ENCODE results near the gene NDUFV1.
A peak's percentile ranks its signal among the peaks of the same experiment; 100 is the strongest.

NDUFV1 gene

GRCh38 chr11:67630228-67630942, 23.6 kb downstream of the NDUFV1 start:
- H3K4me2 ChIP-seq (ENCODE audit: low read length): peak overlapping the region; percentile 87
- no peaks in the 10 kb centered on the region for H3K9me3 ChIP-seq (ENCODE audit: control insufficient read depth, low read length)
- H3K36me3 ChIP-seq (ENCODE audit: control insufficient read depth, insufficient read depth, low read length): no peaks in the 10 kb centered on the region
- H3K79me2 ChIP-seq: no peaks in the 10 kb centered on the region
- peaks cover 9% of the 10 kb centered on the region for H3K4me1 ChIP-seq
- peak overlapping the region; percentile 82 for H3K27ac ChIP-seq
- peak overlapping the region; percentile 68 for H2AFZ ChIP-seq
- H3K9ac ChIP-seq: no peak overlapping the region
- peak overlapping the region; percentile 67 for H3K4me3 ChIP-seq (ENCODE audit: low read depth, low read length)
- no peaks in the 10 kb centered on the region for H3K27me3 ChIP-seq (ENCODE audit: control insufficient read depth, insufficient read depth, low read length)
- peak; percentile 47 for TF ChIP-seq CTCF (IDR thresholded peaks at IDR 0.05)

- H2AFZ ChIP-seq: peak overlapping the region; percentile 68
- H3K4me3 ChIP-seq (ENCODE audit: low read depth, low read length): peak overlapping the region; percentile 67
- peaks cover 9% of the 10 kb centered on the region for H3K4me1 ChIP-seq
- no peak overlapping the region for H3K9ac ChIP-seq
- H3K79me2 ChIP-seq: no peaks in the 10 kb centered on the region
- H3K9me3 ChIP-seq (ENCODE audit: control insufficient read depth, low read length): no peaks in the 10 kb centered on the region
- H3K36me3 ChIP-seq (ENCODE audit: control insufficient read depth, insufficient read depth, low read length): no peaks in the 10 kb centered on the region
- peak overlapping the region; percentile 87 for H3K4me2 ChIP-seq (ENCODE audit: low read length)
- peak overlapping the region; percentile 75 for H3K27ac ChIP-seq
- no peaks in the 10 kb centered on the region for H3K27me3 ChIP-seq (ENCODE audit: control insufficient read depth, insufficient read depth, low read length)
- TF ChIP-seq CTCF (IDR thresholded peaks at IDR 0.05): no peak
These were observed 24.2 kb downstream of the NDUFV1 start for GRCh38 chr11:67630943-67631331.

- TF ChIP-seq CTCF (IDR thresholded peaks at IDR 0.05): no peak
- H3K4me1 ChIP-seq: peaks cover 9% of the 10 kb centered on the region
- H3K27me3 ChIP-seq (ENCODE audit: control insufficient read depth, insufficient read depth, low read length): no peaks in the 10 kb centered on the region
- H3K27ac ChIP-seq: no peak overlapping the region
- no peaks in the 10 kb centered on the region for H3K36me3 ChIP-seq (ENCODE audit: control insufficient read depth, insufficient read depth, low read length)
- H3K4me3 ChIP-seq (ENCODE audit: low read depth, low read length): no peak overlapping the region
- no peaks in the 10 kb centered on the region for H3K79me2 ChIP-seq
- no peak overlapping the region for H3K4me2 ChIP-seq (ENCODE audit: low read length)
- no peak overlapping the region for H2AFZ ChIP-seq
- no peak overlapping the region for H3K9ac ChIP-seq
- H3K9me3 ChIP-seq (ENCODE audit: control insufficient read depth, low read length): no peaks in the 10 kb centered on the region
These were observed 24.7 kb downstream of the NDUFV1 start for GRCh38 chr11:67631411-67631810.

GRCh38 chr11:67631853-67632174, 25.1 kb downstream of the NDUFV1 start:
- TF ChIP-seq CTCF (IDR thresholded peaks at IDR 0.05): no peak
- H3K9me3 ChIP-seq (ENCODE audit: control insufficient read depth, low read length): no peaks in the 10 kb centered on the region
- no peaks in the 10 kb centered on the region for H3K36me3 ChIP-seq (ENCODE audit: control insufficient read depth, insufficient read depth, low read length)
- H3K4me2 ChIP-seq (ENCODE audit: low read length): no peak overlapping the region
- no peak overlapping the region for H3K9ac ChIP-seq
- no peak overlapping the region for H3K4me3 ChIP-seq (ENCODE audit: low read depth, low read length)
- no peaks in the 10 kb centered on the region for H3K27me3 ChIP-seq (ENCODE audit: control insufficient read depth, insufficient read depth, low read length)
- H3K27ac ChIP-seq: no peak overlapping the region
- peaks cover 9% of the 10 kb centered on the region for H3K4me1 ChIP-seq
- no peaks in the 10 kb centered on the region for H3K79me2 ChIP-seq
- H2AFZ ChIP-seq: no peak overlapping the region

Data from parathyroid adenoma (tissue), 2 donors.